Upper lobe of right lung (tissue), 1 donor: ENCODE data around the gene FOSL1. TPM values are rescaled to one million over a fixed set of nuclear protein-coding genes. Genes with fewer than 3 reads are reported as not detected.

ENCODE experiments used
- ATAC-seq: fragments of 200-7000 bp; cut with Tn5 transposase; one replicate; pipeline ENCODE4 v1.9.1; 2020; ENCODE audit warnings: mild to moderate bottlenecking, moderate library complexity
- DNase-seq: peaks from one replicate; pipeline ENCODE4 v3.0.0-alpha.2; 2020
- H3K27ac ChIP-seq: fragments of 200-600 bp; one replicate; pipeline ENCODE4 v1.8.0; 2022
- H3K27me3 ChIP-seq: fragments of 200-600 bp; one replicate; pipeline ENCODE4 v1.8.0; 2022; ENCODE audit warnings: mild to moderate bottlenecking
- H3K36me3 ChIP-seq: fragments of 200-600 bp; one replicate; pipeline ENCODE4 v1.8.0; 2022
- H3K4me1 ChIP-seq: fragments of 200-600 bp; one replicate; pipeline ENCODE4 v1.8.0; 2022
- H3K4me3 ChIP-seq: fragments of 200-600 bp; one replicate; pipeline ENCODE4 v1.8.0; 2022; ENCODE audit warnings: mild to moderate bottlenecking
- H3K9me3 ChIP-seq: fragments of 200-600 bp; one replicate; pipeline ENCODE4 v1.8.0; 2022
- intact Hi-C: fragments of 100-400 bp; cut with DNase I; formaldehyde crosslinking; loops from one replicate; pipeline ENCODE4 v1.11.0; 2022
- total RNA-seq: library from RNA; stranded (reverse); fragmentation: NEBNext Ultra II Directional; extraction: Animal tissue kit (Norgen Biotek cat#: 25700); gene quantifications from one replicate; pipeline ENCODE4 v1.2.1, GENCODE V29; 2021
- TF ChIP-seq, protein P1 (sequence below): fragments of 200-600 bp; IDR thresholded peaks from one replicate; pipeline ENCODE4 v1.8.0; 2022; ENCODE audit warnings: antibody characterized with exemption
- donor health status: DM: no; HTN: yes; CAD: no; lungs with severe emphysema.

The FOSL1 gene
- total RNA-seq, 1 donor from 2014 or later: 3.9 TPM

DNA sequence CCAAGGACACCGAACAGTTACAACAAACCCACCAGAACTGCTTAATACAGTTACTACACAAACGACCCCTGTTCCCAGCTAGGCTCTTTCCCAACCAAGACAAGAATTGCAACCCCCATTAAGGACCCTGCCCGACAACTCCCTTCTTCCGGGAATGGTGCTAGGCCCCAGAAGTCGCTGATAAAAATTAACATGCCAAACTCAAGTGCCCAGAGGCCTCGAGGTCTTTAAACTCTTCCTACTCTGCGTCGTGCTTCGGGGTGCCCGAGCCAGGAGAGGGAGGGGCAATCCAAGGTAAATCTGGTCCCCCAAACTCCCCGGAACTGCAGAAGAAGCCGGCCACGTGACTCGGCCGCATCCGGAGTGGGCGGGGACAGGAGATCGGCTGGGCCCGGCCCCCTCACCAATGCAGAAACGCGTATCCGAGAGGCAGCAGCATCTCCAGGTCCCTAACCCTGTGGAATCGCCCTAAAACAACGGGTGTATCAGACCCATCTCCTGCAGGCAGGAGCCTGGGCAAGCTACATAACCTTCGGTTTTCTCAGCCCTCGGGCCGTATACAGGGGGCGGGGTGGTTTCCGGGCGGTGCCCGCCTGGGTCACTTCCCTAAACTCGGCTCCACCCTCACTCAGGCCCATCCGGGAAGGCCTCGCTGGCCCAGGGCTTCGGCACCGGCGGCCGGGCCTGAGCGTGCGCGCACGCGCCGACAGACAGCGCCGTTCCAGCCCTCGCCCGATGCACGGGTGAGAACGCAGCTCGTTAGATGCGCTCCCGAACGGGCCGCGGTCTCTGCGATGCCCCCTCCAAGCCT lies 43.3 kb downstream of the FOSL1 start:
- Histone ChIP-seq H3K4me3 (peak overlapping the region; percentile 98), H3K9me3 (no peaks in the 10 kb centered on the region), H3K4me1 (peaks cover 29% of the 10 kb centered on the region), H3K27me3 (no peaks in the 10 kb centered on the region), H3K36me3 (peaks cover 47% of the 10 kb centered on the region), H3K27ac (peak overlapping the region; percentile 97)
- intact Hi-C loops: no loop called here
- TF ChIP-seq, protein P1, sequence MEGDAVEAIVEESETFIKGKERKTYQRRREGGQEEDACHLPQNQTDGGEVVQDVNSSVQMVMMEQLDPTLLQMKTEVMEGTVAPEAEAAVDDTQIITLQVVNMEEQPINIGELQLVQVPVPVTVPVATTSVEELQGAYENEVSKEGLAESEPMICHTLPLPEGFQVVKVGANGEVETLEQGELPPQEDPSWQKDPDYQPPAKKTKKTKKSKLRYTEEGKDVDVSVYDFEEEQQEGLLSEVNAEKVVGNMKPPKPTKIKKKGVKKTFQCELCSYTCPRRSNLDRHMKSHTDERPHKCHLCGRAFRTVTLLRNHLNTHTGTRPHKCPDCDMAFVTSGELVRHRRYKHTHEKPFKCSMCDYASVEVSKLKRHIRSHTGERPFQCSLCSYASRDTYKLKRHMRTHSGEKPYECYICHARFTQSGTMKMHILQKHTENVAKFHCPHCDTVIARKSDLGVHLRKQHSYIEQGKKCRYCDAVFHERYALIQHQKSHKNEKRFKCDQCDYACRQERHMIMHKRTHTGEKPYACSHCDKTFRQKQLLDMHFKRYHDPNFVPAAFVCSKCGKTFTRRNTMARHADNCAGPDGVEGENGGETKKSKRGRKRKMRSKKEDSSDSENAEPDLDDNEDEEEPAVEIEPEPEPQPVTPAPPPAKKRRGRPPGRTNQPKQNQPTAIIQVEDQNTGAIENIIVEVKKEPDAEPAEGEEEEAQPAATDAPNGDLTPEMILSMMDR: no peak
- ATAC-seq (peak; percentile 66), DNase-seq (peak; percentile 94)

DNA sequence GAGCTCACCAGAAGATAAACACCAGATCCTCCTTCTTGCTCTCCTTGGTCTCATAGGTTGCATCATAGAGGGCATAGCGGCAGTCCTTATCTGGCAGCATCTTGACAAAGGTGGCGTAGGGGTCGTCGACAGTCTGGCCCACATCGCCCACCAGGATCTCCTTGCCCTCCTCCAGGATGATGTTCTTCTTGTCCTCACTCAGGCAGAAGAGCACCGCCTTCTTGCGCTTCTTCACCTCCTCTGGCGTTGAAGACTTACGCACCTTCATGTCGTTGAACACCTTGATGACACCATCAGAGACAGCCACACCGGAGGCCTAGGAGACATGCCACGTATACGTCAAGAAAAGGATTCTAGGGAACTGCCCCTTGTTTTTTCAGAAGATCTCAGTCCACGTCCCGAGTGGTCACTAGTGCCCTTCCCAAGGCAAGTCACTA lies 44.2 kb downstream of the FOSL1 start:
- Histone ChIP-seq H3K27ac (peak overlapping the region; percentile 97), H3K4me3 (peak overlapping the region; percentile 98), H3K4me1 (peaks cover 20% of the 10 kb centered on the region), H3K9me3 (no peaks in the 10 kb centered on the region), H3K36me3 (peaks cover 48% of the 10 kb centered on the region), H3K27me3 (no peaks in the 10 kb centered on the region)
- no peak for ATAC-seq
- peak; percentile 60 for DNase-seq
- TF ChIP-seq, protein P1: no peak
- intact Hi-C loops: no loop called here

DNA sequence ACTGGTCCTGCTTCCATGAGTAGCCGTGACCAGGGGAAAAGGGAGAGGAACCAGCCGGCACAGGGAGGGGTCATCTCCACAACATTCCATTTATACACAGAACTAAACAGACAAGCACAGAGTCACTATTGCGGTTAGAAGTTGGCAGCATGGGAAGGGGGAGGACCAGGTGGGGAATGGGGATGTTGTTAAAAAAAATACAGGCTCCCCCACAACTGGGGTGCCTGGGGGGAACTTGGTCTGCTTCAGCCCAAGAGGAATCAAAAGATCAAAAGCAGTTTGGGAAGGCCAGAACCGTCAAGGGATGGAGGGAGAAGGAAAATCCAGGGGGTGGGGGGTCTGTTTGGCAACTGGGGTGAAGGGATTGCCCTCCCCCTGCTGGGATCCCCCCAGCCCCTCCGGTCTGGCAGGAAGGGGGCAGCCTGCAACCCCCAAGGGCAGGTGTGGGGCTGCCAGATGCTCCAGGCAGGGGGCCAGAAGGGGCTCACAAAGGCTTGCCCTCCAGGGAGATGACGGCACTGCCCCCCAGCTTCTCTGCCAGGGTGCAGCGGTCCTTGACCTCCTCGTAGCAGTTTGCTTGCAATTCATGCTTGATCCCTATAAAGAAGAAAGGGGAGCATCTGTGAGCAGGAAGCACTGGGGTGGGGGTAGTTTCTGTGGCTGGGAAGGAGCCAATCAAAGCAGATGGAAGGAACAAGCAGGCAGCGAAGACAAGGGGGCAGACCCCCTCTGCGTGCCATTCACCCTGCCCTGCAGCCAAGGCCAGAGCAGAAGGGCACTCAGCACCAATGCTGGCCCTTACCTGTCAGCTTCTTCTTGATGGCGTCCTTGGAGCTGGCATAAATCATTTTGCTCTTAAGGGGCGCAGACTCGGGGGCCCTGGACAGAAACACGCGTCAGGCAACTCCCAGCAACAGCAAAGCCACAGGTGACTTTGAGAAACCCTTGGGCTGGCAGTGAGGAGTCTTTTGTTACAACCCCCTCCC lies 45.0 kb downstream of the FOSL1 start:
- H3K36me3 ChIP-seq: peaks cover 48% of the 10 kb centered on the region
- no peak overlapping the region for H3K4me3 ChIP-seq
- ATAC-seq: no peak
- intact Hi-C loops: no loop called here
- H3K9me3 ChIP-seq: no peaks in the 10 kb centered on the region
- H3K4me1 ChIP-seq: peaks cover 20% of the 10 kb centered on the region
- H3K27me3 ChIP-seq: no peaks in the 10 kb centered on the region
- H3K27ac ChIP-seq: no peak overlapping the region
- TF ChIP-seq, protein P1: no peak
- DNase-seq: peak; percentile 62

DNA sequence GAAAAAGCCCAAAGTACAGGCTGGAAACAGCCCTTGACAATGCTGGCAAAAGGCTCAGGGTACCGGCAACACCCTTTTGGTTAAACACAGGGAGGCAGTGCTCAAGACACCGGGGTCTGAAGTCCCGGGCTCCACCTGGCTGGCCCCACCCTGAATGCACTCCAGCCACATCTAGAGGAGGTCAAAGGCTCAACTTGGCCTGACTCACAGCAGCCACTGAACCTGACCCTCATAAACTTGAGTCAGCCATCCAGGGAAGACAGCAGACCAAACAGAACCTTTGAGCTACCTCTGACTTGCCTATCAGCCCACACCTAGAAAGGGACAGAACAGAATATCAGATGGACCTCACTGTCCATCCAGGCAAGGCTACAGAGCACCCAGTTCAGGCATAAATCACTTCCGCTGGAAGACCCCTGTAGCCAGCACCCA lies 46.0 kb downstream of the FOSL1 start:
- no peaks in the 10 kb centered on the region for H3K27me3 ChIP-seq
- H3K9me3 ChIP-seq: no peaks in the 10 kb centered on the region
- TF ChIP-seq, protein P1: no peak
- ATAC-seq: no peak
- H3K27ac ChIP-seq: no peak overlapping the region
- intact Hi-C loops: no loop called here
- DNase-seq: peak; percentile 29
- H3K4me1 ChIP-seq: peaks cover 13% of the 10 kb centered on the region
- no peak overlapping the region for H3K4me3 ChIP-seq
- H3K36me3 ChIP-seq: peaks cover 48% of the 10 kb centered on the region

DNA sequence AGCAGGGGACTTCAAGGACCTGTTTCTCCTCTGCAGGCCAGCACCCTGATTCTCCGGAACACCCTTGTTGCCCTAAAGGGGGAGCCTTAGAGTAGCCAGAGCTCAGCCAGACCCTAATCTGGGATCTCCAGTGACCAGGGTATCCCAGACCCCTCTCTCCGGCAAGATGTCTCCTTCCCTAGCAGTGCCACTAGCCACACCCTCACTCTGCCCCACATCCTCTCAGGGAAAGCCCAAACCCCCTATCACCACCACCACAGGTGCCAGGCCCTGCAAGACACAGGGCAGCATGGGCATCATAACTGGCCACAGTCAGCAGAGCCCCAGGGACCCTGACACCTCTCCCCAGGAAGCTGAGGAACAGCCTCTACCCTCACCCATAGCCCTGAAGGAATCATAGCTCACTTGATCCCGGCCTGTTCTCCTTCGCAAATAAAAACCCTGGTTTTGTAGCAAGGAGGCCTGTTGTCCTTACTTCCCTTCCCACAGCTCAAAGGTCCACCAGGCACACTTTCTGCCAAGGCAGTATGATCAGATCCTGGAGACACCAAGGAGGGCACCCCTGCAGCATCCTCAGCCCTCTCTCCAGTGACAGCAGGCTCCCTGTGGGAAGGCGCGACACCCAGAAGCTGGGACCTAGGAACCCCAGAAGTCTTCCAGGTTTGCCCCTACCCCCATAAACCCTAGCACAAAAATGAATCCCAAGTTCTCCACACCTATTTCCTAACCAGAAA lies 46.8 kb downstream of the FOSL1 start:
- Histone ChIP-seq H3K27me3 (no peaks in the 10 kb centered on the region), H3K4me3 (no peak overlapping the region), H3K36me3 (peaks cover 48% of the 10 kb centered on the region), H3K4me1 (peaks cover 8% of the 10 kb centered on the region), H3K27ac (no peak overlapping the region), H3K9me3 (no peaks in the 10 kb centered on the region)
- DNase-seq: peak; percentile 34
- TF ChIP-seq, protein P1: no peak
- ATAC-seq: no peak
- intact Hi-C loops: no loop called here
